ENCODE data around the gene HAPLN2.

- no peak for TF ChIP-seq EZH2 (IDR thresholded peaks at IDR 0.05)
- TF ChIP-seq EZH2phosphoT487 (IDR thresholded peaks at IDR 0.05) = no peak
Observed at GRCh38 chr1:156648496-156648895, 29.3 kb downstream of the HAPLN2 start.

All from neural progenitor cell (in vitro differentiated cells).